Adrenal gland (tissue), 5 donors: ENCODE measurements around the gene CDH15.

ENCODE experiments used
- POLR2A ChIP-seq, 2 donors: fragments of 450-650 bp; IDR thresholded peaks; one replicate each; pipeline ENCODE4 v1.6.1; 2017; ENCODE audit warnings: antibody characterized with exemption in 2 of 2, mild to moderate bottlenecking in 2 of 2, moderate library complexity in 1 of 2
- TF ChIP-seq, protein P1 (sequence below), 6 experiments: fragments of 450-650 bp in 4 of 6; fragments of 200-600 bp in 2 of 6; sonication (generic) in 1 of 6; IDR thresholded peaks; 1 replicate in 5 of 6; 2 replicates in 1 of 6; pipeline versions ENCODE4 v1.5.1 to v1.8.0; 2016 to 2021; ENCODE audit warnings: antibody characterized with exemption in 6 of 6, mild to moderate bottlenecking in 2 of 6, moderate library complexity in 1 of 6
- donor health status: DM: no; HTN: no; CAD: no.

DNA sequence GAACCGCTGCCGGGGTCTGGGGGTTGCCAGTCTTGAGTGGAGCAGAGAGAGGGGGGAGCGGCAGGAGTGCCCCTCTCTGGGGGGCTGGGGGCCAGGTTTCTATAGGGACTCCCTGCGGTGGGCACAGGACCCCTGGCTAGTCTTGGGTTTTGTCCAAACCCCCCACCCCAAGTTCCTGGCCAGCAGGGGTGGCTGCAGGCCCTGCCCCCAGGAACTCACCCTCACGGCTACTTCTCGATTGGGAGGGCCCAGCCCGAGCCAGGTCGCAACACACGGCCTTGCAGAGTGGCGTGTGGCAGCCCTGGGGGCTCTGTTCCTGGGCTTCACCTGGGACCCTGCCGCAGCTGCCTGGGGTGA, 601 bp downstream of the CDH15 start:
- TF ChIP-seq, protein P1, sequence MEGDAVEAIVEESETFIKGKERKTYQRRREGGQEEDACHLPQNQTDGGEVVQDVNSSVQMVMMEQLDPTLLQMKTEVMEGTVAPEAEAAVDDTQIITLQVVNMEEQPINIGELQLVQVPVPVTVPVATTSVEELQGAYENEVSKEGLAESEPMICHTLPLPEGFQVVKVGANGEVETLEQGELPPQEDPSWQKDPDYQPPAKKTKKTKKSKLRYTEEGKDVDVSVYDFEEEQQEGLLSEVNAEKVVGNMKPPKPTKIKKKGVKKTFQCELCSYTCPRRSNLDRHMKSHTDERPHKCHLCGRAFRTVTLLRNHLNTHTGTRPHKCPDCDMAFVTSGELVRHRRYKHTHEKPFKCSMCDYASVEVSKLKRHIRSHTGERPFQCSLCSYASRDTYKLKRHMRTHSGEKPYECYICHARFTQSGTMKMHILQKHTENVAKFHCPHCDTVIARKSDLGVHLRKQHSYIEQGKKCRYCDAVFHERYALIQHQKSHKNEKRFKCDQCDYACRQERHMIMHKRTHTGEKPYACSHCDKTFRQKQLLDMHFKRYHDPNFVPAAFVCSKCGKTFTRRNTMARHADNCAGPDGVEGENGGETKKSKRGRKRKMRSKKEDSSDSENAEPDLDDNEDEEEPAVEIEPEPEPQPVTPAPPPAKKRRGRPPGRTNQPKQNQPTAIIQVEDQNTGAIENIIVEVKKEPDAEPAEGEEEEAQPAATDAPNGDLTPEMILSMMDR (IDR thresholded peaks at IDR 0.05), result no peak
- TF ChIP-seq POLR2A (IDR thresholded peaks at IDR 0.05), result no peak
